KMS-11 (cell line): ENCODE results near the gene IL2RG.

ENCODE experiments used
- H2AFZ ChIP-seq: fragments of 200-600 bp; sonication (generic); 2 replicates; pipeline ENCODE4 v1.6.1; 2016; ENCODE audit warnings: antibody characterized with exemption, mixed run types, low read depth
- H3K27ac ChIP-seq: fragments of 200-600 bp; sonication (generic); 2 replicates; pipeline ENCODE4 v1.6.1; 2016; ENCODE audit warnings: mild to moderate bottlenecking, mixed run types
- H3K27me3 ChIP-seq: fragments of 200-600 bp; sonication (generic); 2 replicates; pipeline ENCODE4 v1.6.1; 2017; ENCODE audit warnings: mild to moderate bottlenecking, low read depth, mixed run types, moderate library complexity; ENCODE audit not compliant: insufficient read depth
- H3K36me3 ChIP-seq: fragments of 200-600 bp; sonication (generic); 2 replicates; pipeline ENCODE4 v1.6.1; 2017; ENCODE audit warnings: mild to moderate bottlenecking, mixed run types; ENCODE audit not compliant: insufficient read depth
- H3K4me1 ChIP-seq: fragments of 200-600 bp; sonication (generic); 2 replicates; pipeline ENCODE4 v1.6.1; 2016; ENCODE audit warnings: mild to moderate bottlenecking, low read depth, mixed run types; ENCODE audit not compliant: poor library complexity, severe bottlenecking
- H3K4me2 ChIP-seq: fragments of 200-600 bp; sonication (generic); 2 replicates; pipeline ENCODE4 v1.7.0; 2016; ENCODE audit warnings: mild to moderate bottlenecking, mixed run types
- H3K4me3 ChIP-seq: fragments of 200-600 bp; sonication (generic); IDR thresholded peaks from 2 replicates; pipeline ENCODE4 v1.6.1; 2017; ENCODE audit warnings: low read depth, low read length, mixed read lengths; ENCODE audit not compliant: insufficient read depth
- H3K79me2 ChIP-seq: fragments of 200-600 bp; sonication (generic); 2 replicates; pipeline ENCODE4 v1.6.1; 2016; ENCODE audit warnings: low read depth, mixed run types; ENCODE audit not compliant: insufficient read depth
- H3K9ac ChIP-seq: fragments of 200-600 bp; sonication (generic); 2 replicates; pipeline ENCODE4 v1.6.1; 2016; ENCODE audit warnings: mild to moderate bottlenecking, mixed run types
- H4K20me1 ChIP-seq: fragments of 200-600 bp; sonication (generic); 2 replicates; pipeline ENCODE4 v1.6.1; 2016; ENCODE audit warnings: mild to moderate bottlenecking, mixed run types; ENCODE audit not compliant: insufficient read depth
- TF ChIP-seq, protein P1 (sequence below): fragments of 200-600 bp; sonication (generic); conservative IDR thresholded peaks from 2 replicates; pipeline ENCODE4 v1.6.1; 2017; ENCODE audit warnings: low read depth, mild to moderate bottlenecking, antibody characterized with exemption, low read length, moderate library complexity, mixed read lengths

Gene IL2RG

DNA sequence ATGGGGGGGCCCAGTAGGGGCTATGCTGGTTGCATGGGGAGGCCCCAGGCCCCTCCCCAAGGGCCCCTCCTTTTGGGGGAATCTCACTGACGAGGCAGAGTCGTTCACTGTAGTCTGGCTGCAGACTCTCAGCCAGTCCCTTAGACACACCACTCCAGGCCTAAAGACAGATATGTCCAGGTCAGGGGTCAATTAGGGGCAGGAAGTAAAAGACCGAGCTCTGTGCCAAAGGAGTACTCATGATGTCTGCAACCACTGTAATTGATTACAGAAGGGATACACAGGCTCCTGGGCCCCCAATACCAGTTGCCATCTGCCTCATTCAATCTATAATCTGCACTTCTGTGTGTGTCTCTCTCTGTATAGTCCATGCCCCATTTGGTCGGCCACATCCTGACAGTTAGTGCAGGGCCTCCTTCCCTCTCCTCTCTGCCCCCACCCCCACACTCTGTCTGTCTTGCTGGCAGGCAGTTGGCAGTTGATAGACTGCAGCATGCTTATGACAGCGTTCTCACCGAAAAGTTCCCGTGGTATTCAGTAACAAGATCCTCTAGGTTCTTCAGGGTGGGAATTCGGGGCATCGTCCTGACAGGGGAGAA, 3.5 kb downstream of the IL2RG start:
- no peaks in the 10 kb centered on the region for H4K20me1 ChIP-seq
- H3K79me2 ChIP-seq, result peaks cover 25% of the 10 kb centered on the region
- TF ChIP-seq, protein P1, sequence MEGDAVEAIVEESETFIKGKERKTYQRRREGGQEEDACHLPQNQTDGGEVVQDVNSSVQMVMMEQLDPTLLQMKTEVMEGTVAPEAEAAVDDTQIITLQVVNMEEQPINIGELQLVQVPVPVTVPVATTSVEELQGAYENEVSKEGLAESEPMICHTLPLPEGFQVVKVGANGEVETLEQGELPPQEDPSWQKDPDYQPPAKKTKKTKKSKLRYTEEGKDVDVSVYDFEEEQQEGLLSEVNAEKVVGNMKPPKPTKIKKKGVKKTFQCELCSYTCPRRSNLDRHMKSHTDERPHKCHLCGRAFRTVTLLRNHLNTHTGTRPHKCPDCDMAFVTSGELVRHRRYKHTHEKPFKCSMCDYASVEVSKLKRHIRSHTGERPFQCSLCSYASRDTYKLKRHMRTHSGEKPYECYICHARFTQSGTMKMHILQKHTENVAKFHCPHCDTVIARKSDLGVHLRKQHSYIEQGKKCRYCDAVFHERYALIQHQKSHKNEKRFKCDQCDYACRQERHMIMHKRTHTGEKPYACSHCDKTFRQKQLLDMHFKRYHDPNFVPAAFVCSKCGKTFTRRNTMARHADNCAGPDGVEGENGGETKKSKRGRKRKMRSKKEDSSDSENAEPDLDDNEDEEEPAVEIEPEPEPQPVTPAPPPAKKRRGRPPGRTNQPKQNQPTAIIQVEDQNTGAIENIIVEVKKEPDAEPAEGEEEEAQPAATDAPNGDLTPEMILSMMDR, result no peak

DNA sequence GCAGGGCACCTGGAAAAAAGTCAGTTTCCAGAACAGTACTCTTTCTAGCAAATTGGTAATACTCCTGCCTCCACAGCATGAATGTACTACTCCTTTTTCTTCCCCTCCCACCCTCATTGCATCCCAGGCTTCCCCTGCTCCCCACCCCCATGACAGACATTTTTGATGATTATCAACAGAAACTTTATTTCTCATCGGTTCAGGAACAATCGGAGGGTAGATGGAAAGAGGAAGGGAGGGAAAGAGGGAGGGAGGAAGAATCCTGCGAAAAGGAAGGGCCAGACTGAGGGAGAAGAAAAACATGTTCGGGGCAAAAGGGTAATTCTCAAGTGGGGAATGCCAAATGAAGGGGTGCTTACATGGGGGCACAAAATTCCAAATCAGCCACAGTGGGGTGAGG, 4.1 kb downstream of the IL2RG start:
- peaks cover 25% of the 10 kb centered on the region for H3K79me2 ChIP-seq
- H3K27me3 ChIP-seq, result no peaks in the 10 kb centered on the region
- no peak overlapping the region for H3K9ac ChIP-seq
- H3K36me3 ChIP-seq, result no peaks in the 10 kb centered on the region
- no peak overlapping the region for H2AFZ ChIP-seq
- H3K4me2 ChIP-seq, result no peak overlapping the region
- TF ChIP-seq, protein P1, result no peak
- H3K4me1 ChIP-seq, result peaks cover 51% of the 10 kb centered on the region
- H3K27ac ChIP-seq, result no peak overlapping the region
- H3K4me3 ChIP-seq, result no peak overlapping the region
- no peaks in the 10 kb centered on the region for H4K20me1 ChIP-seq

More for the DNA sequence above, 3.5 kb downstream of the IL2RG start:
- Histone ChIP-seq H3K4me1 (peaks cover 52% of the 10 kb centered on the region), H2AFZ (no peak overlapping the region), H3K27me3 (no peaks in the 10 kb centered on the region), H3K36me3 (no peaks in the 10 kb centered on the region), H3K4me2 (no peak overlapping the region), H3K9ac (no peak overlapping the region), H3K27ac (no peak overlapping the region), H3K4me3 (no peak overlapping the region)

DNA sequence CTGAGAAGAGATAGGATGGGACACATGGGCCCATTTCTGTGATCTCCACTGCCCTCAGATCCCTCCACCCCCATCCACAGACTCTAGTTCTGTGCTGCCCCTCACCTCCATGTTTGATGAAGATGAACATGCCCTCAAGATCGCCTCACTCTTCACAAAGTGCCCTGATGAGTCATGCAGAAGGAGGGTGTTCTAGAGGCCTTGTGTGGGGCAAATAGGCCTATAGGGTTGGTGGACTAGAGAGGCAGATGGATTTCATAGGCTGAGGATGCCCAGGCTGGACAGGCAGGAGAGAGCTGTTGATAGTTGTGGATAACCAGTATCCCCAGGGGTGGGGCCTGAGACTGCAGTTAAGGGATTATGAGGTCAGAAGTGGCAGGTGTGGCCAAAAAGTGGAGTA, 5.0 kb downstream of the IL2RG start, which contains the start of gene CXorf65:
Gene CXorf65, minus strand, starts transcription at position 314 of the 400 bp plus-strand sequence. Its CDS starts 184 bp downstream, at position 130.
- Histone ChIP-seq H3K27me3 (no peaks in the 10 kb centered on the region), H3K4me3 (no peak within 1 kb of the TSS), H2AFZ (no peak within 1 kb of the TSS), H4K20me1 (no peaks in the 10 kb centered on the region), H3K4me2 (no peak within 1 kb of the TSS), H3K36me3 (no peaks in the 10 kb centered on the region), H3K79me2 (peaks cover 24% of the 10 kb centered on the region), H3K9ac (no peak within 1 kb of the TSS), H3K27ac (no peak within 1 kb of the TSS), H3K4me1 (peaks cover 50% of the 10 kb centered on the region)
- TF ChIP-seq, protein P1, result no peak

DNA sequence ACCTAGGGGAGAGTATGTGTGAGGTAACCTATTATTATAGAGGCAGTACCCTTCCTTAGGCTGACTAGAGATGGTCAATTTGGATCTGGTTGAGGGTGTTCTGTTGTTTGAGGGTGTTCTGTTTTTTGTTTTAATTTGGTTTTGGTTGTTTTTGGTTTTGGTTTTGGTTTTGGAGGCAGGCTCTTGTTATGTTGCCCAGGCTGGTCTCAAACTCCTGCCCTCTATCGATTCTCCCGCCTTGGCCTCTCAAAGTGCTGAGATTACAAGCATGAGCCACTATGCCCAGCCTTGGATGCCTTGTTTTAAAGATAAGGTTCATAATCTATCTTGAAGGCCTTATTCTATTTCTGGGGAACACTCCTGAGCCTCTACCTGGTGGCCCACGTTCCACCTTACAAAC, 5.7 kb downstream of the IL2RG start:
- peaks cover 16% of the 10 kb centered on the region for H3K79me2 ChIP-seq
- no peak overlapping the region for H3K4me3 ChIP-seq
- H3K27ac ChIP-seq, result no peak overlapping the region
- H3K9ac ChIP-seq, result no peak overlapping the region
- H4K20me1 ChIP-seq, result no peaks in the 10 kb centered on the region
- H3K36me3 ChIP-seq, result no peaks in the 10 kb centered on the region
- peaks cover 49% of the 10 kb centered on the region for H3K4me1 ChIP-seq
- TF ChIP-seq, protein P1, result no peak
- no peaks in the 10 kb centered on the region for H3K27me3 ChIP-seq
- no peak overlapping the region for H2AFZ ChIP-seq
- H3K4me2 ChIP-seq, result no peak overlapping the region
